A549 (cell line): ENCODE measurements around the gene SPCS3. TPM values are rescaled to one million over a fixed set of nuclear protein-coding genes. Genes with fewer than 3 reads are reported as not detected.

ENCODE experiments used
- ATAC-seq, 2 experiments: fragments of 200-7000 bp in 1 of 2; fragments of >200 bp in 1 of 2; cut with Nextera tagmentation in 1 of 2; cut with Tn5 transposase in 1 of 2; 3 replicates each; pipeline versions ENCODE4 v1.8.0 to v1.9.1; 2018 to 2020; ENCODE audit warnings: mild to moderate bottlenecking in 1 of 2, moderate library complexity in 1 of 2
- CTCF ChIA-PET: fragments of 300-600 bp; sonication (Branson Sonifier 250); formaldehyde crosslinking; extraction: SDS; loops from one replicate; lab custom pipeline; 2021; ENCODE audit warnings: antibody characterized with exemption, inconsistent platforms; lab: Yijun Ruan, JAX
- POLR2A ChIA-PET: fragments of 350-600 bp; formaldehyde crosslinking; extraction: SDS; loops from one replicate; lab custom pipeline; 2021; ENCODE audit warnings: antibody characterized with exemption, inconsistent platforms; lab: Yijun Ruan, JAX
- DNase-seq, 2 experiments: peaks; one replicate each; pipeline versions ENCODE4 v3.0.0 to v3.0.0-alpha.2; 2011 to 2016; ENCODE audit warnings: low read depth in 1 of 2, low spot score in 1 of 2
- FAIRE-seq: peaks from 2 replicates; lab custom pipeline; 2011; peaks lifted over from hg19 to GRCh38; lab: Jason Lieb, UNC
- H3K27ac ChIP-seq, 2 experiments: fragments of >200 bp; sonication (Bioruptor Twin); formaldehyde crosslinking; 3 replicates each; pipeline ENCODE4 v1.5.1; 2016 to 2017
- H3K4me1 ChIP-seq: fragments of >200 bp; sonication (Bioruptor Twin); formaldehyde crosslinking; 3 replicates; pipeline ENCODE4 v1.6.1; 2016
- H3K4me2 ChIP-seq: fragments of >200 bp; sonication (Bioruptor Twin); formaldehyde crosslinking; 3 replicates; pipeline ENCODE4 v1.6.1; 2016
- H3K4me3 ChIP-seq: fragments of >200 bp; sonication (Bioruptor Twin); formaldehyde crosslinking; 3 replicates; pipeline ENCODE4 v1.5.1; 2016
- H3K9me3 ChIP-seq: fragments of >200 bp; sonication (Bioruptor Twin); formaldehyde crosslinking; 3 replicates; pipeline ENCODE4 v1.6.1; 2016
- ATOH8 ChIP-seq: fragments of 250-450 bp; sonication (Bioruptor Pico); IDR thresholded peaks from 2 replicates; pipeline ENCODE4 v1.5.0; 2020; ENCODE audit warnings: low read depth, mild to moderate bottlenecking, moderate library complexity
- CBX8 ChIP-seq: fragments of 200-600 bp; sonication (generic); IDR thresholded peaks from 2 replicates; pipeline ENCODE4 v1.6.1; 2016
- CHD2 ChIP-seq: fragments of 150-350 bp; IDR thresholded peaks from 2 replicates; pipeline ENCODE4 v1.6.1; 2014; ENCODE audit warnings: low read length; ENCODE audit not compliant: partially characterized antibody
- CHD4 ChIP-seq: fragments of 200-600 bp; sonication (generic); IDR thresholded peaks from 2 replicates; pipeline ENCODE4 v1.6.1; 2016; ENCODE audit warnings: antibody characterized with exemption, mild to moderate bottlenecking, borderline replicate concordance
- E2F6 ChIP-seq: IDR thresholded peaks from 2 replicates; pipeline ENCODE4 v1.6.1; 2012; ENCODE audit warnings: low read depth, borderline replicate concordance
- EHMT2 ChIP-seq: fragments of 200-600 bp; sonication (generic); IDR thresholded peaks from 2 replicates; pipeline ENCODE4 v1.6.1; 2016; ENCODE audit warnings: antibody characterized with exemption, low read depth, mild to moderate bottlenecking, moderate library complexity
- GATA3 ChIP-seq: IDR thresholded peaks from 2 replicates; pipeline ENCODE4 v1.6.1; 2012; ENCODE audit warnings: borderline replicate concordance
- HMGXB4 ChIP-seq: fragments of 250-450 bp; sonication (Bioruptor Pico); IDR thresholded peaks from 2 replicates; pipeline ENCODE4 v1.5.0; 2021; ENCODE audit warnings: mild to moderate bottlenecking, moderate library complexity, borderline replicate concordance
- HOXB13 ChIP-seq: fragments of 250-450 bp; sonication (Bioruptor Pico); IDR thresholded peaks from 2 replicates; pipeline ENCODE4 v1.5.0; 2020; ENCODE audit warnings: low read depth, mild to moderate bottlenecking, moderate library complexity
- HOXB5 ChIP-seq: fragments of 250-450 bp; sonication (Bioruptor Pico); IDR thresholded peaks from 2 replicates; pipeline ENCODE4 v1.5.0; 2020; ENCODE audit warnings: mild to moderate bottlenecking, moderate library complexity
- JUN ChIP-seq, 2 experiments: fragments of >200 bp; sonication (Bioruptor Twin); formaldehyde crosslinking; IDR thresholded peaks; 2 replicates in 1 of 2; 3 replicates in 1 of 2; pipeline ENCODE4 v1.6.1; 2016 to 2017
- KDM1A ChIP-seq: fragments of 200-600 bp; sonication (generic); IDR thresholded peaks from 2 replicates; pipeline ENCODE4 v1.6.1; 2016; ENCODE audit warnings: low read depth, mild to moderate bottlenecking
- MAX ChIP-seq: IDR thresholded peaks from 2 replicates; pipeline ENCODE4 v1.6.1; 2012
- MYC ChIP-seq: IDR thresholded peaks from 2 replicates; pipeline ENCODE4 v1.6.1; 2012; ENCODE audit warnings: mild to moderate bottlenecking, inconsistent platforms, low read length, improper control_type of control experiment, borderline replicate concordance
- NFE2L2 ChIP-seq: fragments of 150-350 bp; conservative IDR thresholded peaks from 2 replicates; pipeline ENCODE4 v1.6.1; 2014; ENCODE audit warnings: low read length
- NR3C1 ChIP-seq: fragments of >200 bp; sonication (Bioruptor Twin); formaldehyde crosslinking; IDR thresholded peaks from 3 replicates; pipeline ENCODE4 v1.6.1; 2017
- PHF8 ChIP-seq: fragments of 200-600 bp; sonication (generic); IDR thresholded peaks from 2 replicates; pipeline ENCODE4 v1.6.1; 2016; ENCODE audit warnings: low read depth, mild to moderate bottlenecking, antibody characterized with exemption, moderate library complexity, borderline replicate concordance
- POLR2A ChIP-seq: IDR thresholded peaks from 2 replicates; pipeline ENCODE4 v1.6.1; 2012; ENCODE audit warnings: mild to moderate bottlenecking, low read length
- POLR2AphosphoS2 ChIP-seq: conservative IDR thresholded peaks from 2 replicates; pipeline ENCODE4 v1.6.1; 2012; ENCODE audit warnings: low read length, improper control_type of control experiment, inconsistent platforms
- RAD21 ChIP-seq, 2 experiments: fragments of >200 bp in 1 of 2; sonication (Bioruptor Twin) in 1 of 2; formaldehyde crosslinking in 1 of 2; IDR thresholded peaks in 1 of 2; conservative IDR thresholded peaks in 1 of 2; 2 replicates in 1 of 2; 3 replicates in 1 of 2; pipeline ENCODE4 v1.6.1; 2012 to 2018; ENCODE audit warnings: inconsistent platforms in 1 of 2
- SMC3 ChIP-seq: fragments of >200 bp; sonication (Bioruptor Twin); formaldehyde crosslinking; IDR thresholded peaks from 3 replicates; pipeline ENCODE4 v1.6.1; 2018; ENCODE audit warnings: inconsistent platforms
- SREBF2 ChIP-seq: fragments of 450-650 bp; IDR thresholded peaks from 2 replicates; pipeline ENCODE4 v1.6.1; 2014; ENCODE audit warnings: mild to moderate bottlenecking, moderate library complexity
- TFCP2L1 ChIP-seq: fragments of 250-450 bp; sonication (Bioruptor Pico); IDR thresholded peaks from 2 replicates; pipeline ENCODE4 v1.5.0; 2021; ENCODE audit warnings: mild to moderate bottlenecking
- ZC3H11A ChIP-seq: fragments of 450-650 bp; IDR thresholded peaks from 2 replicates; pipeline ENCODE4 v1.6.1; 2014; ENCODE audit warnings: antibody characterized with exemption, mild to moderate bottlenecking
- ZFP36 ChIP-seq: fragments of 450-650 bp; IDR thresholded peaks from 2 replicates; pipeline ENCODE4 v1.6.1; 2014; ENCODE audit warnings: borderline replicate concordance; ENCODE audit not compliant: partially characterized antibody
- WGBS: methylation state at CpG from one replicate; pipeline ENCODE4 v1.1.6; 2017; ENCODE audit errors: missing lambda C conversion rate; 5-methylcytosine and 5-hydroxymethylcytosine counted together
- polyA plus RNA-seq, 4 experiments: library from polyadenylated mRNA; depleted of rRNA in 3 of 4; stranded (reverse); fragments of >200 nt; fragmentation: RNase III in 1 of 4; extraction: RNeasy Plus Mini Kit Qiagen cat#74134 plus additional on column Dnase treatment in 1 of 4; gene quantifications; 2 replicates in 3 of 4; 3 replicates in 1 of 4; pipeline ENCODE4 v1.2.3, GENCODE V29; 2011 to 2017
- TF ChIP-seq, protein P1 (sequence below): fragments of >200 bp; sonication (Bioruptor Twin); formaldehyde crosslinking; IDR thresholded peaks from 3 replicates; pipeline ENCODE4 v1.5.1; 2016
- TF ChIP-seq, protein P2 (sequence below): fragments of 150-350 bp; IDR thresholded peaks from 2 replicates; pipeline ENCODE4 v1.6.1; 2014; ENCODE audit warnings: low read depth, mild to moderate bottlenecking, low read length

SPCS3 gene
- polyA plus RNA-seq, 2 of the 4 experiments (the other 2 are of a cell fraction) = 33.2 to 44.5 TPM

DNA sequence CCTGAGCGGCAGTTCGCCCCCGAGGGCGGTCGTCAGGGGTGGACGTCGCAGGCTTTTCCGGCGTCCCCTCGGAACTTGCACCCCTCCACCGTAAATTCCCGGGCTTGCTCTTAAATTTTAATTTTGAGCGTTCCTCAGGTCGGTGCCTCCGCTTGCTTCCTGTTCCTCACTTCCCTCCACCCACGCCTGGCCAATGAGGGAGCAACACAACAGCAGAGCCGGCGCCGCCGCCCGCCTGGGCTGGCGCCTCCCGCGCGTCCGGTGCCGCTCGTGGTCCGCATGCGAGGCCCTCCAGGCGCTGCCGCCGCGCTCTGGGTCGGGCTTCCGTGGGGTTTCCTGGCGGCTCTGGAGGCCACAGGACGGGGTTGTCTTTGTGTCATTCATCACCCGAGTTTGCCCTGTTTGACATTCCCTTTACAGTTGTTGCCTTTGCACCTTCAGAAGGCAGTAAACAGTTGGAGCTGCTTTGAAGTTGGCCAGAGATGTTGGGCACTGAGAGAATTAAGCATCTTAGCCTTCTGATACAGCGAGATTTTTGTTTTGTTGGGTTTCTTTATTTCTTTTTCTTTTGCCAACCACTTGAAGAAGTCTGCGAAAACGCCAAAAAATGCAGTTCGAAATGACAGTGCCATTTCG, 692 bp downstream of the SPCS3 start:
- Histone ChIP-seq H3K9me3 (no peaks in the 10 kb centered on the region), H3K4me2 (peak overlapping the region; percentile 87)
- no peak for TF ChIP-seq CHD4
- TF ChIP-seq E2F6 = no peak
- peak; percentile 63 for TF ChIP-seq MAX
- no peak for TF ChIP-seq EHMT2
- no peak for TF ChIP-seq NFE2L2
- TF ChIP-seq JUN (IDR thresholded peaks at IDR 0.05) = peak in 1 of 2 experiments; percentile 34; a peak in 1 of 5 replicates
- no peak for TF ChIP-seq RAD21 (conservative IDR thresholded peaks at IDR 0.05 in 1 of 2, IDR thresholded peaks at IDR 0.05 in 1 of 2)
- TF ChIP-seq TFCP2L1 (CRISPR knock-in tag) = no peak
- TF ChIP-seq CHD2 = no peak
- TF ChIP-seq, protein P1, sequence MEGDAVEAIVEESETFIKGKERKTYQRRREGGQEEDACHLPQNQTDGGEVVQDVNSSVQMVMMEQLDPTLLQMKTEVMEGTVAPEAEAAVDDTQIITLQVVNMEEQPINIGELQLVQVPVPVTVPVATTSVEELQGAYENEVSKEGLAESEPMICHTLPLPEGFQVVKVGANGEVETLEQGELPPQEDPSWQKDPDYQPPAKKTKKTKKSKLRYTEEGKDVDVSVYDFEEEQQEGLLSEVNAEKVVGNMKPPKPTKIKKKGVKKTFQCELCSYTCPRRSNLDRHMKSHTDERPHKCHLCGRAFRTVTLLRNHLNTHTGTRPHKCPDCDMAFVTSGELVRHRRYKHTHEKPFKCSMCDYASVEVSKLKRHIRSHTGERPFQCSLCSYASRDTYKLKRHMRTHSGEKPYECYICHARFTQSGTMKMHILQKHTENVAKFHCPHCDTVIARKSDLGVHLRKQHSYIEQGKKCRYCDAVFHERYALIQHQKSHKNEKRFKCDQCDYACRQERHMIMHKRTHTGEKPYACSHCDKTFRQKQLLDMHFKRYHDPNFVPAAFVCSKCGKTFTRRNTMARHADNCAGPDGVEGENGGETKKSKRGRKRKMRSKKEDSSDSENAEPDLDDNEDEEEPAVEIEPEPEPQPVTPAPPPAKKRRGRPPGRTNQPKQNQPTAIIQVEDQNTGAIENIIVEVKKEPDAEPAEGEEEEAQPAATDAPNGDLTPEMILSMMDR = no peak
- 0 out of 2 replicates have a peak, but pooled peaks have one; percentile 14 for TF ChIP-seq POLR2A
- TF ChIP-seq, all 56 proteins: peak for 3
- CTCF ChIA-PET = no interaction called here
- DNase-seq (peak; percentile 66 to 71), ATAC-seq (peak; percentile 89 to 95), FAIRE-seq (no peak)
- peak overlapping the region; percentile 93 for H3K4me3 ChIP-seq
- under 1% methylated on average over 9 of the region's 44 CpGs for whole genome bisulfite sequencing
- peaks cover 22% of the 10 kb centered on the region; the same call in 2 of the 3 replicates for H3K4me1 ChIP-seq
- H3K27ac ChIP-seq = peak overlapping the region; percentile 94 to 99
- POLR2A ChIA-PET = no interaction called here

DNA sequence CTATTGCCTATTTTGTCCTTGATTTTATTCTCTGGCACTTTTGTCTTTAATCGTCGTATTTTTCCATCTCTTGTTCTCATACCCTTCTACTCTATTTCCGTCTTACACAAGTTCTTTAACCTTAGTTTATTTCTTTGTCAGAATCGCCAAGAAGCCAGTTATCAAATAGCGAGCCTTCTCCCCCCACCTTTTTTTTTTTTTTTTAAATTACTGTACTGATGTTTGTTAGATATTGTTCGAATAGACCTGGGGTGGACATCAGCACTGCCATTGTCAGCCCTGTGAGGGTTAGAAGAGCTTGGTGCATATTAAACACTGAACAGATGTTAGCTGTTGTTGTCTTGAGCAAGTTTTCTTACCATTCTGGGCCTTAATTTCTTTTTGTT, 1.2 kb downstream of the SPCS3 start:
- CTCF ChIA-PET = interaction anchor here (0.7 kb wide), 1 partner anchor 32 kb away, joined by 3 read pairs; no protein-coding TSS in a partner anchor
- Histone ChIP-seq H3K4me1 (peaks cover 22% of the 10 kb centered on the region; the same call in 2 of the 3 replicates), H3K9me3 (no peaks in the 10 kb centered on the region), H3K27ac (peak overlapping the region; percentile 94 to 99), H3K4me3 (peak overlapping the region; percentile 93), H3K4me2 (peak overlapping the region; percentile 87)
- ATAC-seq (no peak), DNase-seq (no peak), FAIRE-seq (no peak)
- WGBS = 0% methylated on average over 6 of the region's 6 CpGs
- POLR2A ChIA-PET = no interaction called here
- TF ChIP-seq HOXB13 (CRISPR knock-in tag) = no peak
- TF ChIP-seq SREBF2 = no peak
- no peak for TF ChIP-seq NR3C1
- no peak for TF ChIP-seq CBX8
- TF ChIP-seq GATA3 = no peak
- TF ChIP-seq, protein P2, sequence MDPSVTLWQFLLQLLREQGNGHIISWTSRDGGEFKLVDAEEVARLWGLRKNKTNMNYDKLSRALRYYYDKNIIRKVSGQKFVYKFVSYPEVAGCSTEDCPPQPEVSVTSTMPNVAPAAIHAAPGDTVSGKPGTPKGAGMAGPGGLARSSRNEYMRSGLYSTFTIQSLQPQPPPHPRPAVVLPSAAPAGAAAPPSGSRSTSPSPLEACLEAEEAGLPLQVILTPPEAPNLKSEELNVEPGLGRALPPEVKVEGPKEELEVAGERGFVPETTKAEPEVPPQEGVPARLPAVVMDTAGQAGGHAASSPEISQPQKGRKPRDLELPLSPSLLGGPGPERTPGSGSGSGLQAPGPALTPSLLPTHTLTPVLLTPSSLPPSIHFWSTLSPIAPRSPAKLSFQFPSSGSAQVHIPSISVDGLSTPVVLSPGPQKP = no peak
- TF ChIP-seq HMGXB4 (CRISPR knock-in tag) = no peak
- TF ChIP-seq EHMT2 = no peak
- no peak for TF ChIP-seq SMC3
- no peak for TF ChIP-seq MYC
- TF ChIP-seq PHF8 = no peak
- TF ChIP-seq CHD4 = no peak
- TF ChIP-seq POLR2AphosphoS2 = no peak
- TF ChIP-seq HOXB5 = no peak
- no peak for TF ChIP-seq ZC3H11A
- TF ChIP-seq, protein P1 = no peak
- TF ChIP-seq ATOH8 (CRISPR knock-in tag) = no peak
- TF ChIP-seq KDM1A = no peak
- TF ChIP-seq ZFP36 = no peak
